Activated B cell treated with CpG ODN at 0.5 μM for 24 hours (primary cell): ENCODE measurements around the gene USP30. TPM values are rescaled to one million over a fixed set of nuclear protein-coding genes. Genes with fewer than 3 reads are reported as not detected.

ENCODE experiments used
- ATAC-seq: fragments of 200-7000 bp; cut with Tn5 transposase; one replicate; pipeline ENCODE4 v1.10.0; 2021; ENCODE audit warnings: low read depth, mild to moderate bottlenecking, moderate library complexity
- CTCF ChIA-PET: fragments of 350-600 bp; sonication (Branson Sonifier 250); formaldehyde crosslinking; loops from one replicate; lab custom pipeline; 2021; ENCODE audit warnings: antibody characterized with exemption; lab: Charles Lee
- POLR2A ChIA-PET: fragments of 350-600 bp; sonication (Branson Sonifier 250); formaldehyde crosslinking; loops from one replicate; lab custom pipeline; 2021; ENCODE audit warnings: antibody characterized with exemption; lab: Charles Lee
- DNase-seq: peaks from one replicate; pipeline ENCODE4 v3.0.0; 2022
- H3K27ac Mint-ChIP-seq: one replicate; pipeline ENCODE4 v1.8.0; 2020; ENCODE audit warnings: mixed read lengths
- H3K27me3 Mint-ChIP-seq: one replicate; pipeline ENCODE4 v1.8.0; 2021; ENCODE audit warnings: mixed read lengths
- H3K36me3 Mint-ChIP-seq: one replicate; pipeline ENCODE4 v1.8.0; 2021; ENCODE audit warnings: low read depth, mixed read lengths
- H3K4me1 Mint-ChIP-seq: one replicate; pipeline ENCODE4 v1.8.0; 2021; ENCODE audit warnings: mixed read lengths
- H3K4me3 Mint-ChIP-seq: one replicate; pipeline ENCODE4 v1.8.0; 2020; ENCODE audit warnings: mild to moderate bottlenecking, mixed read lengths
- H3K9me3 Mint-ChIP-seq: one replicate; pipeline ENCODE4 v1.8.0; 2020; ENCODE audit warnings: mixed read lengths
- CTCF ChIP-seq: fragments of 200-600 bp; IDR thresholded peaks from one replicate; pipeline ENCODE4 v1.8.0; 2022; ENCODE audit warnings: antibody characterized with exemption, mild to moderate bottlenecking
- intact Hi-C: fragments of 100-400 bp; cut with micrococcal nuclease; formaldehyde crosslinking; loops from one replicate; pipeline ENCODE4 v1.15.1; 2024
- total RNA-seq: library from RNA; stranded (reverse); gene quantifications from 2 replicates; pipeline ENCODE4 v1.2.3, GENCODE V29; 2022

Gene USP30
- total RNA-seq, 1 donor from 2014 or later: 17.7 TPM

DNA sequence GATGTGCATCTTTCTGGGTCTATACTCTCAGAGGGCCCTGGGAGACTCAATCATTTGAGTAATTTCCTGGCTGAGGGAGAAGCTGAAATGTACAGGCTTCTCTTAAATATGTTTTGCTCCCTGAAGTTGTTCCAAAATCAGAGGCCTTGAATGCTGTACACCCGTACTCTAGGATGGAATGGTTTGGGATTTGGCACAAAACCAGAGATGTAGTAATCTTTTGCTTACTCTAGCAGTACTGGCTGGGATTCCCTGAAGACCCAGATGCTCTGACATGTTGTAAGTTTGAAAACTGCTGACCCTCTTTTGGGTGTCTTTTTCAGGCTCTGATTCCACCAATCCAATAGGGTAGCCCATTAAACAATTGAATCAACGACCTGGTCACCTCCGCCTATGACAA, 74.4 kb downstream of the USP30 start:
- Mint-ChIP-seq H3K27ac (no peak overlapping the region), H3K9me3 (no peaks in the 10 kb centered on the region), H3K27me3 (peaks cover under 1% of the 10 kb centered on the region), H3K36me3 (no peaks in the 10 kb centered on the region), H3K4me1 (no peaks in the 10 kb centered on the region), H3K4me3 (no peak overlapping the region)
- intact Hi-C loops: no loop called here
- CTCF ChIA-PET: no interaction called here
- POLR2A ChIA-PET: no interaction called here
- no peak for TF ChIP-seq CTCF
- no peak for ATAC-seq
- DNase-seq: no peak

GRCh38 chr12:109127533-109128242, 75.3 kb downstream of the USP30 start:
- intact Hi-C loops: no loop called here
- no peaks in the 10 kb centered on the region for H3K36me3 Mint-ChIP-seq
- no peaks in the 10 kb centered on the region for H3K9me3 Mint-ChIP-seq
- TF ChIP-seq CTCF: no peak
- no peaks in the 10 kb centered on the region for H3K4me1 Mint-ChIP-seq
- H3K4me3 Mint-ChIP-seq: no peak overlapping the region
- POLR2A ChIA-PET: no interaction called here
- ATAC-seq (no peak), DNase-seq (no peak)
- CTCF ChIA-PET: interaction anchor here (1.0 kb wide), 1 partner anchor 11 kb away, joined by 3 read pairs; the partner anchor contains the start of gene ACACB
- peaks cover 2% of the 10 kb centered on the region for H3K27me3 Mint-ChIP-seq
- no peak overlapping the region for H3K27ac Mint-ChIP-seq

DNA sequence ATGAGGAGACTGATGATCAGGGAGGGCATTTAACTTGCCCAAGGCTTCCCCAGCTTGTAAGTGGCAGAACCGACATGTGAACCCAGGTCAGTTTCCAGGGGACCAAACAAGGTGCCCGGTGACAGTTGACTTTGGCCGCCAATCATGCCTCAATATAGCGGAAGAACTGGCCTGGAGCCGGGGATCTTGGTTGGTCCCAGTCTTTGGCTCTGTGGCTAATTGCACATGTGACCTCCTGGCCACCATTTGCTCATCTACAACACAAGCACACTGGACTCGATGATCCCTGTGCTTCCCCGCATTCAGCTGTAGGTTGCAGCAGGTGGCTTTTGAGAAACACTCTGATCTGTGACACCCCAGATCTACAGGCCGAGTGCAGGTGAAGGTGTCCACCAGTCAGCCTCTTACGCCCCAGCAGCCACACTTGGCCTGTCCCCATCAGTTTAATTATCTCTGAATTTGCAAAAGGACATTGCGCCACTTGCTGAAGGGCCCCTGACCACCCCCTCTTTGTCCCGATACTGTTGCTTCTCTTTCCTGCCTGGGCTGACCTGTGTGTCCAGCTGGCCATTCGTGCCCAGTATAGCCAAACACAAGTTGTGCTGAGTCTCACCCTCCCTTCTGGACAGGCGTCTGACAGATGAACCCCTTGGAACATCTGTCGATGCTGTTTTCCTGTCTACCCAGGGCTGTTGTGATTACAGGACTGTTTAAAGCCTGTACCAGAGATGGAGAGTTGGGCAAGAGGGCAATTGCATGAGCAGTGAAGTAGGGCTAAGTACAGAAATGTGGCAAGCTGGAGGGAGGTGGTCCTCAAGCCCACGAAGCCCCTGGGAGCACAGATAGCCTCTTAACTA, 78.1 kb downstream of the USP30 start:
- no peak for ATAC-seq
- Mint-ChIP-seq H3K4me3 (no peak overlapping the region), H3K27me3 (peaks cover 2% of the 10 kb centered on the region), H3K4me1 (no peaks in the 10 kb centered on the region), H3K27ac (no peak overlapping the region), H3K36me3 (no peaks in the 10 kb centered on the region), H3K9me3 (no peaks in the 10 kb centered on the region)
- intact Hi-C loops: no loop called here
- ChIA-PET CTCF (no interaction called here), POLR2A (no interaction called here)
- no peak for TF ChIP-seq CTCF
- DNase-seq: no peak

GRCh38 chr12:109131154-109132050, 79.0 kb downstream of the USP30 start:
- H3K36me3 Mint-ChIP-seq: no peaks in the 10 kb centered on the region
- no peaks in the 10 kb centered on the region for H3K9me3 Mint-ChIP-seq
- peaks cover 2% of the 10 kb centered on the region for H3K27me3 Mint-ChIP-seq
- no peak overlapping the region for H3K4me3 Mint-ChIP-seq
- ATAC-seq (no peak), DNase-seq (no peak)
- no peak overlapping the region for H3K27ac Mint-ChIP-seq
- no peaks in the 10 kb centered on the region for H3K4me1 Mint-ChIP-seq
- no peak for TF ChIP-seq CTCF
- ChIA-PET CTCF (no interaction called here), POLR2A (no interaction called here)
- intact Hi-C loops: no loop called here
